Mucosa of rectum (tissue), 2 donors: ENCODE data around the gene CBL.
"Not testable (repeated sequence)": the region's sequence is repeated elsewhere in the genome, so short reads cannot be mapped to it uniquely, and the experiment has no call there.

Experiments
- H3K27ac ChIP-seq, 2 donors: one replicate each; pipeline ENCODE4 v1.7.0; 2013; ENCODE audit warnings: inconsistent platforms in 2 of 2, low read depth in 2 of 2, low read length in 2 of 2
- H3K27me3 ChIP-seq, 2 donors: one replicate each; pipeline ENCODE4 v1.7.0; 2013; ENCODE audit warnings: low read length in 2 of 2; ENCODE audit not compliant: control insufficient read depth in 2 of 2, insufficient read depth in 2 of 2
- H3K36me3 ChIP-seq, 2 donors: one replicate each; pipeline ENCODE4 v1.7.0; 2013; ENCODE audit warnings: low read length in 2 of 2; ENCODE audit not compliant: control insufficient read depth in 2 of 2, insufficient read depth in 2 of 2
- H3K4me1 ChIP-seq, 2 donors: one replicate each; pipeline ENCODE4 v1.7.0; 2013; ENCODE audit warnings: low read length in 2 of 2, mild to moderate bottlenecking in 1 of 2; ENCODE audit not compliant: control insufficient read depth in 2 of 2, insufficient read depth in 2 of 2
- H3K4me3 ChIP-seq, 2 donors: one replicate each; pipeline ENCODE4 v1.7.0; 2013; ENCODE audit warnings: low read length in 2 of 2
- H3K9ac ChIP-seq, 2 donors: one replicate each; pipeline ENCODE4 v1.7.0; 2013; ENCODE audit warnings: low read length in 2 of 2, low read depth in 1 of 2, mild to moderate bottlenecking in 1 of 2
- H3K9me3 ChIP-seq, 2 donors: one replicate each; pipeline ENCODE4 v1.7.0; 2013; ENCODE audit warnings: low read length in 2 of 2; ENCODE audit not compliant: control insufficient read depth in 2 of 2
- donor health status: healthy.
- donor health status: Normal muscosa, but diverticular disease.

Gene CBL

GRCh38 chr11:119181677-119182412, 24.3 kb upstream of the CBL start:
- H3K9me3 ChIP-seq: no peaks in the 10 kb centered on the region
- no peak overlapping the region for H3K9ac ChIP-seq
- H3K4me3 ChIP-seq: no peak overlapping the region
- H3K4me1 ChIP-seq: peaks cover 5 to 7% of the 10 kb centered on the region in 2 donors
- H3K27ac ChIP-seq: no peak overlapping the region
- peaks cover 7 to 14% of the 10 kb centered on the region in 2 donors for H3K36me3 ChIP-seq
- H3K27me3 ChIP-seq: no peaks in the 10 kb centered on the region

DNA sequence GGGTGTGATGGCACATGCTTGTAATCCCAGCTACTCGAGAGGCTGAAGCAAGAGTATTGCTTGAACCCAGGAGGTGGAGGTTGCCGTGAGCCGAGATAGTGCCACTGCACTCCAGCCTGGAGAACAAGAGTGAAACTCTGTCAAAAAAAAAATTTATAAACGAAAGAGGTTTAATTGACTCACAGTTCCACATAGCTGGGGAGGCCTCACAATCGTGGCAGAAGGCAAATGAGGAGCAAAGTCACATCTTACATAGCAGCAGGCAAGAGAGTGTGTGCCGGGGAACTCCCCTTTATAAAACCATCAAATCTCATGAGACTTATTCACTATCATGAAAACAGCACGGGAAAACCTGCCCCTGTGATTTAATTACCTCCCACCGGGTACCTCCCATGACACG, 21.7 kb upstream of the CBL start:
- not testable (repeated sequence) for H3K9me3 ChIP-seq, H3K4me3 ChIP-seq, H3K27ac ChIP-seq, H3K27me3 ChIP-seq, H3K9ac ChIP-seq
- peaks cover 7 to 14% of the 10 kb centered on the region in 2 donors for H3K36me3 ChIP-seq
- H3K4me1 ChIP-seq: peaks cover 16 to 19% of the 10 kb centered on the region in 2 donors

DNA sequence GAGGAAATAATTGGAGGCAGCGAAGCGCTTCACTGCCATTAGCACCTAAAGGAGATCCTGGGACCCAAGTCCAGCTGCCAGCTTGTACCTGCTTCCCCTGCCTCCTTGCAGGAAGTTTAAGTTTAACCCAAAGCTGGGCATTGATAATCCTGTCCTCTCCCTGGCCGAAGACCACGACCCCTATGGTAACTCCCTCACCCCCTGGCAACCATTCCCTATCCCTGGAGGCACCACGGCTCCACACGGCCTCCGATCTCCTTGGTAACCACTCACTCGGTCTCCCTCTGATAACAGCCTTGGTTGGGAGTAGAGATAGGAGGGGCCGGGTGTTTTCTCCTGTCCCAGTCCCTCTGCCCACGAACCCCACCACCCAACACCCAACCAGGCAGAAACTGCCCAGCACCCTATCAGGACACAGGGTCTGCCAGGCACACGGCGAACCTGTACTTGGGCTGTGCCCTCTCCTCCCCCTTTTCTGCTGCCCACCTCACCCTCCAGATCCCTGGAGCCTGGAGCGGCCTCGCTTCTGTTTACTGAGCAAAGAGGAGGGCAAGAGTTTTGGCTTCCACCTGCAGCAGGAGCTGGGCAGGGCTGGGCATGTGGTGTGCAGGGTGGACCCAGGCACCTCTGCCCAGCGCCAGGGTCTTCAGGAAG, 20.0 kb upstream of the CBL start:
- Histone ChIP-seq H3K9ac (peak overlapping the region; percentile 72 to 81), H3K36me3 (peaks cover 0 to 13% of the 10 kb centered on the region in 2 donors)

DNA sequence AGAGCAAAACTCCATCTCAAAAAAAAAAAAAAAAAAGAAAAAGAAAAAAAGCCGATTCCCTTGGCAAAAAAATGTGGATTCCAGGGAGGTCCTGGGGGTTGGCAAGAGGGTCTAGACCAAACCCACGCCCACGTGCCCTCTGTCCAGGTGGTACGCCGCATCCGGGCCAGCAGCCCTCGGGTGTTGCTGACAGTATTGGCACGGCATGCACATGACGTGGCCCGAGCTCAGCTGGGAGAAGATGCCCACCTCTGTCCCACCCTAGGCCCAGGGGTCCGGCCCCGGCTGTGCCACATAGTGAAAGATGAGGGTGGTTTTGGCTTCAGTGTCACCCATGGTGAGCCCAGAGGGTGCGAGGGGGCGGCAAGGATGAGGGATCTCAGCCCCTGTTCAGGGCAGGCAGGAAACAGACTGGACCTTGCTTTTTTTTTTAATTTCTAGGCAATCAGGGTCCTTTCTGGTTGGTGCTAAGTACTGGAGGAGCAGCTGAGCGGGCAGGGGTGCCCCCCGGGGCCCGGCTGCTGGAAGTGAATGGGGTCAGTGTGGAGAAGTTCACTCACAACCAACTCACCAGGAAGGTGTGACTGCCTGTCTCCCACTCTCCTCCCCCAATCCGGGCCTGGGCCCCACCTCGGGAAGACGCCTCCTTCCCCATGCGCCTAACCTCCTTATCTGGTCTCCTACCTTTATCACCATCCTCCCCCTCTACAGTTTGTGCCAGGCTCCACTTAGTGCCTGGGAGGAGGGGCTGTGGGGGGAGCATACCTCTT, 18.8 kb upstream of the CBL start:
- H3K36me3 ChIP-seq: peaks cover 0 to 9% of the 10 kb centered on the region in 2 donors

More for the DNA sequence above, 20.0 kb upstream of the CBL start:
- no peaks in the 10 kb centered on the region for H3K27me3 ChIP-seq
- peak overlapping the region; percentile 64 to 83 for H3K4me3 ChIP-seq
- peak overlapping the region; percentile 69 to 79 for H3K27ac ChIP-seq
- H3K9me3 ChIP-seq: no peaks in the 10 kb centered on the region
- peaks cover 16 to 22% of the 10 kb centered on the region in 2 donors for H3K4me1 ChIP-seq

DNA sequence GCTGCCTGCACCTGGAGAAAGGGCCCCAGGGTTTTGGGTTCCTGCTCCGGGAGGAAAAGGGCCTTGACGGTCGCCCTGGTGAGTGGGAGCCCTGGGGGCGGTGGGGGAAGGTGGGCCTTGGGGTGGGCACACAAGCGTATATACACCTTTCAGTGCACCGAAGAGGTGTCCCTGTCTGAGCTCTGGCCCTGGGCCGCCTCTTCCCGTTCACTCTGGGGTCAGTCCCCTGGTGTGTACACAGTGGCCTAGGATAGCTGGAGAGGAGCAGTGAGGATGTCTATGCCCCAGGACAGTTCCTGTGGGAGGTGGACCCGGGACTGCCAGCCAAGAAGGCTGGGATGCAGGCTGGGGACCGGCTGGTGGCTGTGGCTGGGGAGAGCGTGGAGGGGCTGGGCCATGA, 18.1 kb upstream of the CBL start:
- H3K4me1 ChIP-seq: peaks cover 16 to 22% of the 10 kb centered on the region in 2 donors
- H3K36me3 ChIP-seq: peaks cover 0 to 8% of the 10 kb centered on the region in 2 donors
- no peak overlapping the region for H3K27ac ChIP-seq
- H3K4me3 ChIP-seq: no peak overlapping the region
- no peak overlapping the region for H3K9ac ChIP-seq
- H3K27me3 ChIP-seq: no peaks in the 10 kb centered on the region
- no peaks in the 10 kb centered on the region for H3K9me3 ChIP-seq

More for the DNA sequence above, 18.8 kb upstream of the CBL start:
- H3K4me1 ChIP-seq: peaks cover 16 to 22% of the 10 kb centered on the region in 2 donors
- no peak overlapping the region for H3K9ac ChIP-seq
- H3K27me3 ChIP-seq: no peaks in the 10 kb centered on the region
- no peak overlapping the region for H3K27ac ChIP-seq
- H3K9me3 ChIP-seq: no peaks in the 10 kb centered on the region
- no peak overlapping the region for H3K4me3 ChIP-seq

GRCh38 chr11:119188887-119189286, 17.3 kb upstream of the CBL start:
- H3K27me3 ChIP-seq: no peaks in the 10 kb centered on the region
- H3K9me3 ChIP-seq: no peaks in the 10 kb centered on the region
- peaks cover 0 to 4% of the 10 kb centered on the region in 2 donors for H3K36me3 ChIP-seq
- H3K27ac ChIP-seq: no peak overlapping the region
- peaks cover 16 to 22% of the 10 kb centered on the region in 2 donors for H3K4me1 ChIP-seq
- no peak overlapping the region for H3K4me3 ChIP-seq
- H3K9ac ChIP-seq: no peak overlapping the region

GRCh38 chr11:119189393-119189792, 16.7 kb upstream of the CBL start:
- no peak overlapping the region for H3K9ac ChIP-seq
- H3K9me3 ChIP-seq: no peaks in the 10 kb centered on the region
- H3K36me3 ChIP-seq: peaks cover 0 to 4% of the 10 kb centered on the region in 2 donors
- no peak overlapping the region for H3K27ac ChIP-seq
- H3K4me1 ChIP-seq: peaks cover 16 to 22% of the 10 kb centered on the region in 2 donors
- H3K4me3 ChIP-seq: no peak overlapping the region
- no peaks in the 10 kb centered on the region for H3K27me3 ChIP-seq

DNA sequence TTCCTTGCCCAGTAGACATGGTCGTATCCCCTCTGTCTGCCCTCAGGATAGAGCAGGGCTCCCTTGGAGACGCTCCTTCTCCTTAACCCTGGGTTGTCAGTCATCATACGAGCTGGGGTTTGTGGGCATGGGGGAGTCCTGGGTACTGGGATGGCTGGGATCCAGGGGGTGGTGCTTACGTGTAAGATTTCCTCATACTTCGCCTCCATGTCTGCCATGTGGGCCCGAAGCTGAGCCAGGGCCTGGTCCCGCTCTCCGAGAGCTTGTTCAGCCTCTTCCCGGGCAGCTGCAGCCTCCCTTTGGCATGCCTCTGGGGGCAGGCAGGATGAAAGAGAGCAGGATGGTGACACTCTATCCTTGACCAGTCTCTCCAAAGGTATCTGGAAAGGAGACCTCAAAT, 15.6 kb upstream of the CBL start:
- no peak overlapping the region for H3K9ac ChIP-seq
- peak overlapping the region in 1 of 2 donors; percentile 9 for H3K27ac ChIP-seq
- H3K27me3 ChIP-seq: no peaks in the 10 kb centered on the region
- H3K4me1 ChIP-seq: peaks cover 14 to 22% of the 10 kb centered on the region in 2 donors
- peaks cover 0 to 4% of the 10 kb centered on the region in 2 donors for H3K36me3 ChIP-seq
- H3K9me3 ChIP-seq: no peaks in the 10 kb centered on the region
- no peak overlapping the region for H3K4me3 ChIP-seq

GRCh38 chr11:119191265-119191664, 14.9 kb upstream of the CBL start:
- H3K9me3 ChIP-seq, H3K36me3 ChIP-seq, H3K4me3 ChIP-seq, H3K27me3 ChIP-seq, H3K9ac ChIP-seq, H3K27ac ChIP-seq: not testable (repeated sequence)
- peaks cover 14 to 19% of the 10 kb centered on the region in 2 donors for H3K4me1 ChIP-seq

GRCh38 chr11:119192111-119192510, 14.0 kb upstream of the CBL start:
- peaks cover 0 to 4% of the 10 kb centered on the region in 2 donors for H3K36me3 ChIP-seq
- H3K9me3 ChIP-seq: no peaks in the 10 kb centered on the region
- no peak overlapping the region for H3K9ac ChIP-seq
- H3K27me3 ChIP-seq: no peaks in the 10 kb centered on the region
- no peak overlapping the region for H3K27ac ChIP-seq
- H3K4me3 ChIP-seq: no peak overlapping the region
- peaks cover 14 to 16% of the 10 kb centered on the region in 2 donors for H3K4me1 ChIP-seq
